Kidney (tissue), 14 donors: ENCODE data around the gene NBEAL2. TPM values are rescaled to one million over a fixed set of nuclear protein-coding genes. Genes with fewer than 3 reads are reported as not detected.

Experiments used
- DNase-seq, 5 donors: peaks; one replicate each; pipeline ENCODE4 v3.0.0-alpha.2; 2013 to 2020
- FAIRE-seq: peaks from 2 replicates; lab custom pipeline; 2012; peaks lifted over from hg19 to GRCh38; lab: Jason Lieb, UNC
- H3K27ac ChIP-seq, 2 donors: one replicate each; pipeline ENCODE4 v1.7.0; 2013; ENCODE audit warnings: low read depth in 2 of 2, low read length in 2 of 2, inconsistent platforms in 1 of 2
- H3K27me3 ChIP-seq: one replicate; pipeline ENCODE4 v1.7.1; 2013; ENCODE audit warnings: low read length, inconsistent platforms; ENCODE audit not compliant: control insufficient read depth, insufficient read depth
- H3K36me3 ChIP-seq, 3 donors: one replicate each; pipeline versions ENCODE4 v1.7.0 to v1.7.1; 2013; ENCODE audit warnings: low read length in 3 of 3, control low read depth in 1 of 3, inconsistent platforms in 1 of 3; ENCODE audit not compliant: insufficient read depth in 3 of 3, control insufficient read depth in 2 of 3
- H3K4me1 ChIP-seq, 3 donors: one replicate each; pipeline versions ENCODE4 v1.7.0 to v1.7.1; 2013; ENCODE audit warnings: low read length in 3 of 3, inconsistent platforms in 1 of 3, low read depth in 1 of 3; ENCODE audit not compliant: control insufficient read depth in 2 of 3, insufficient read depth in 2 of 3
- H3K4me3 ChIP-seq, 3 donors: one replicate each; pipeline versions ENCODE4 v1.7.0 to v1.8.1; 2013; ENCODE audit warnings: low read length in 3 of 3, control low read depth in 1 of 3, inconsistent platforms in 1 of 3
- H3K9ac ChIP-seq, 3 donors: one replicate each; pipeline versions ENCODE4 v1.7.0 to v1.7.1; 2013; ENCODE audit warnings: low read length in 3 of 3, control low read depth in 1 of 3, inconsistent platforms in 1 of 3
- H3K9me3 ChIP-seq, 3 donors: one replicate each; pipeline versions ENCODE4 v1.7.0 to v1.7.1; 2013; ENCODE audit warnings: low read length in 3 of 3, control low read depth in 1 of 3, inconsistent platforms in 1 of 3; ENCODE audit not compliant: control insufficient read depth in 2 of 3, insufficient read depth in 1 of 3
- CTCF ChIP-seq: IDR thresholded peaks from 3 replicates; pipeline ENCODE4 v1.5.1; 2012; ENCODE audit warnings: mild to moderate bottlenecking, moderate library complexity, borderline replicate concordance; ENCODE audit not compliant: insufficient read depth; ENCODE audit errors: extremely low read depth
- intact Hi-C: fragments of 100-400 bp; cut with DNase I; formaldehyde crosslinking; loops from one replicate; pipeline ENCODE4 v1.11.1; 2022
- polyA plus RNA-seq: library from polyadenylated mRNA; stranded (reverse); fragments of 350-450 nt; fragmentation: Illumina TruSeq; extraction: RNeasy Lipid Tissue Mini Kit (QIAGEN cat#74804); gene quantifications from one replicate; pipeline ENCODE4 v1.2.3, GENCODE V29; 2014; ENCODE audit warnings: low read depth, low replicate concordance; ENCODE audit not compliant: insufficient read depth
- total RNA-seq: library from RNA; stranded (reverse); fragmentation: NEBNext Ultra II Directional; extraction: Animal tissue kit (Norgen Biotek cat#: 25700); gene quantifications from one replicate; pipeline ENCODE4 v1.2.1, GENCODE V29; 2021
- donor health status: control.
- donor health status: control.
- donor health status: control.
- donor health status: control.
- donor health status: control.
- donor health status: DM: yes; HTN: yes; CAD: no.
- donor health status: Normal renal cell carcinoma (clear cell type).

Gene NBEAL2
- total and polyA plus RNA-seq, 2 donors from 2014 or later: 25.7 to 82.8 TPM

- peak in 1 of 5 donors; percentile 4 for DNase-seq
- Histone ChIP-seq H3K36me3 (peaks cover 7 to 29% (median 21%) of the 10 kb centered on the region in 3 donors), H3K4me3 (no peak overlapping the region), H3K4me1 (peaks cover 0 to 4% (median 0%) of the 10 kb centered on the region in 3 donors), H3K9ac (no peak overlapping the region), H3K27ac (peak overlapping the region in 1 of 2 donors; percentile 18), H3K9me3 (no peaks in the 10 kb centered on the region), H3K27me3 (no peaks in the 10 kb centered on the region)
- intact Hi-C loops: no loop called here
- TF ChIP-seq CTCF: no peak
- no peak for FAIRE-seq
Measured at GRCh38 chr3:47017504-47018268, 38.2 kb downstream of the NBEAL2 start.

- Histone ChIP-seq H3K9me3 (no peaks in the 10 kb centered on the region), H3K4me1 (peaks cover 0 to 4% (median 0%) of the 10 kb centered on the region in 3 donors), H3K9ac (no peak overlapping the region), H3K27me3 (no peaks in the 10 kb centered on the region), H3K27ac (no peak overlapping the region), H3K4me3 (no peak overlapping the region), H3K36me3 (peaks cover 7 to 29% (median 21%) of the 10 kb centered on the region in 3 donors)
- DNase-seq: no peak
- no peak for FAIRE-seq
- intact Hi-C loops: no loop called here
- TF ChIP-seq CTCF: no peak
Measured at GRCh38 chr3:47018269-47018611, 38.8 kb downstream of the NBEAL2 start.

- DNase-seq (no peak), FAIRE-seq (no peak)
- H3K27ac ChIP-seq: no peak overlapping the region
- H3K9ac ChIP-seq: no peak overlapping the region
- H3K36me3 ChIP-seq: peaks cover 7 to 29% (median 21%) of the 10 kb centered on the region in 3 donors
- H3K27me3 ChIP-seq: no peaks in the 10 kb centered on the region
- no peak for TF ChIP-seq CTCF
- H3K4me1 ChIP-seq: peaks cover 0 to 4% (median 0%) of the 10 kb centered on the region in 3 donors
- intact Hi-C loops: no loop called here
- no peaks in the 10 kb centered on the region for H3K9me3 ChIP-seq
- H3K4me3 ChIP-seq: no peak overlapping the region
Measured at GRCh38 chr3:47019201-47019600, 39.7 kb downstream of the NBEAL2 start.
